ENCODE data around the gene PIP4K2B.

Gene PIP4K2B

DNA sequence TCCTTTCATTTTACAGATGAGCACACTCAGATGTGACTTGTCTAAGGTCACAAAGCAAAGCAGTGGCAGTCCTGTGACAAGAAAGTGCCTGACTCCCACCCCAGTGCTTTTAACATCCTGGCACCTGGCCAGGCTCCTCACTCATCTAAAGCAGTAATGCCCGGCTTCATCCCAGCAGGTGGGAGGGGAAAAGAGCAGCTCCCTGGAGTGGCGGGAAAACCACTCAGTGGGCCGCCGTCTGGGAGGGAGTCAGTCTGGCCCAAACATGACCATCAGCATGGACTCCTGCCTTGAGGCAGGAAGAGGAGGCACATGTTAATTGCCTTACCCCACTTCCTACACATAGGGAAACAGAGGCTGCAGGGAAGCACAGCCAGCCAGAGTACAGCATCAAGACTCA is 53.8 kb downstream of the PIP4K2B start:
- TF ChIP-seq, protein P1, sequence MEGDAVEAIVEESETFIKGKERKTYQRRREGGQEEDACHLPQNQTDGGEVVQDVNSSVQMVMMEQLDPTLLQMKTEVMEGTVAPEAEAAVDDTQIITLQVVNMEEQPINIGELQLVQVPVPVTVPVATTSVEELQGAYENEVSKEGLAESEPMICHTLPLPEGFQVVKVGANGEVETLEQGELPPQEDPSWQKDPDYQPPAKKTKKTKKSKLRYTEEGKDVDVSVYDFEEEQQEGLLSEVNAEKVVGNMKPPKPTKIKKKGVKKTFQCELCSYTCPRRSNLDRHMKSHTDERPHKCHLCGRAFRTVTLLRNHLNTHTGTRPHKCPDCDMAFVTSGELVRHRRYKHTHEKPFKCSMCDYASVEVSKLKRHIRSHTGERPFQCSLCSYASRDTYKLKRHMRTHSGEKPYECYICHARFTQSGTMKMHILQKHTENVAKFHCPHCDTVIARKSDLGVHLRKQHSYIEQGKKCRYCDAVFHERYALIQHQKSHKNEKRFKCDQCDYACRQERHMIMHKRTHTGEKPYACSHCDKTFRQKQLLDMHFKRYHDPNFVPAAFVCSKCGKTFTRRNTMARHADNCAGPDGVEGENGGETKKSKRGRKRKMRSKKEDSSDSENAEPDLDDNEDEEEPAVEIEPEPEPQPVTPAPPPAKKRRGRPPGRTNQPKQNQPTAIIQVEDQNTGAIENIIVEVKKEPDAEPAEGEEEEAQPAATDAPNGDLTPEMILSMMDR (IDR thresholded peaks at IDR 0.05; ENCODE audit: unreplicated experiment in 3 of 3): no peak
- Mint-ChIP-seq H3K9me3 (no peaks in the 10 kb centered on the region), H3K4me3 (peak overlapping the region; percentile 85 to 93 (median 93)), H3K4me1 (peaks cover 56% of the 10 kb centered on the region), H3K27ac (peak overlapping the region; percentile 81 to 93 (median 87)), H3K36me3 (ENCODE audit: low read depth) (peaks cover 13% of the 10 kb centered on the region), H3K27me3 (ENCODE audit: low read depth) (no peaks in the 10 kb centered on the region)

DNA sequence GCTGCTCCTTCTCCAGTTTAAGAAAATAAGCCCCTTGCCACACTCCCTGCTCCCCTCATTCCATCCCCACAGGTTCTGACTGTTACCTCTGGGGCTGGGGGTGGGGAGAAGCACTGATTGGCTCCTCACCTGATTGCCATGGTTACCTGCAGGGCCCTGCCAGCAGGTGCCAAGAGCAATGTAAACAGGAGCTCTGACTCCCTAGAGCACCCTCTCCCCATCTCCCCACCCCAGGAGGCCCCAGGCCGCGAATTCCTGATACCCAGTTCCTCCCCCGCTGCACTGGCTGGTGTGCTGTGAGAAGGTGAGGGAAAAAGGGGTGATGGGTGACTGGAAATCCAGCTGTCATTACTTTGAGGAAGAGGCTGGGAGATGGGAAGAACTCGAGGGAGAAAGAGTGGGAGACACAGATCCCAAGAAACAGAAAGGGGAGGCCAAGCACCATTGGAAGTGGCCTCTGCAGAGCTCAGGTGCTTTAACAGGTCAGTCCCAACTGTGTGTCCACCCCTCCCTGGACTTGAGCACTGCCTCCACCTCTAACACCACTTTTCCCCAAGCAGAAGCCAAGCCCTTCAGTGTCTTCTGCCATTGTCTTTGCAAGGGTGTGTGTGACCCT is 55.7 kb downstream of the PIP4K2B start:
- peak overlapping the region; percentile 72 to 83 (median 78) for H3K27ac Mint-ChIP-seq
- TF ChIP-seq, protein P1 (IDR thresholded peaks at IDR 0.05; ENCODE audit: unreplicated experiment in 3 of 3): no peak
- no peaks in the 10 kb centered on the region for H3K27me3 Mint-ChIP-seq (ENCODE audit: low read depth)
- no peaks in the 10 kb centered on the region for H3K9me3 Mint-ChIP-seq
- peak overlapping the region; percentile 34 to 72 (median 50) for H3K4me3 Mint-ChIP-seq
- H3K36me3 Mint-ChIP-seq (ENCODE audit: low read depth): peaks cover 16% of the 10 kb centered on the region
- H3K4me1 Mint-ChIP-seq: peaks cover 56% of the 10 kb centered on the region

DNA sequence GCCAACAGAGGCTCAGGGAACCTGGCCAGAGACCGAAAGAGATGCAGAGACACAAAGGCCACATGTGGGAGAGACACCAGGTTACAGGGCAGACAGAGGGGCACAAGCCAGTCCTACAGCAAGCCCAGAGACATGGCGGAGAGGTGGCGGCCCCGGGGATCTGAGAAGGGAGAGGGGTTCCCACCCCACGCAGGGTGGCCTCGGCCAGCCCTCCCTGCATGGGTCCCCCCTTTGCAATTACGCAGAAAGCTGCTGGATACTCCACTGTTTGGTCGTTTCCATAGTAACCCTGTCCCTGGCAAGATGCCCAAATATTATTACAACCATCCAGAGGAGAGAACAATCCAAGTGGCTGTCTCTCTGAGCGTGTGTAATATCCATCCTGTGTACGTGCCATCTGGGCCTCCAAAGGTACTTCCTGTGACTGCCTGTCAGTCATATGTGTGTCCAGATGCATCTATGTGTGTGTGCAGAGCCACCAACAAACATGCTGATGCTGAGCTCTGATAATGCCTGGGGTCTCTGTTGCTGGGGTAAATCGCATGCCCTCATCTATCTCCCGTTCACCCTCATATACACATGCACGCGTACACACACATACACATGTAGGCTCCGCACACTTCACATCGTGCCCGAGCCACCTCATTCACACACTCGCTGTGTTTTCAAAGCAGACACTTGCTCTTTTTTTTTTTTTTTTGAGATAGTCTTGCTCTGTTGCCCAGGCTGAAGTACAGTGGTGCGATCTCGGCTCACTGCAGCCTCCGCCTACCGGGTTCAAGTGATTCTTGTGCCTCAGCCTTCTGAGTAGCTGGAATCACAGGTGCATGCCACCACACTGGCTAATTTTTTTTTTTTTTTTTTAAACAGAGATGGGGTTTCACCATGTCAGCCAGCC is 56.7 kb downstream of the PIP4K2B start:
- H3K36me3 Mint-ChIP-seq (ENCODE audit: low read depth): peaks cover 25% of the 10 kb centered on the region
- H3K9me3 Mint-ChIP-seq: no peaks in the 10 kb centered on the region
- peak overlapping the region; percentile 78 to 91 (median 83) for H3K27ac Mint-ChIP-seq
- H3K4me3 Mint-ChIP-seq: peak overlapping the region; percentile 58 to 69 (median 59)
- peaks cover 56% of the 10 kb centered on the region for H3K4me1 Mint-ChIP-seq
- no peaks in the 10 kb centered on the region for H3K27me3 Mint-ChIP-seq (ENCODE audit: low read depth)
- TF ChIP-seq, protein P1 (IDR thresholded peaks at IDR 0.05; ENCODE audit: unreplicated experiment in 3 of 3): no peak

DNA sequence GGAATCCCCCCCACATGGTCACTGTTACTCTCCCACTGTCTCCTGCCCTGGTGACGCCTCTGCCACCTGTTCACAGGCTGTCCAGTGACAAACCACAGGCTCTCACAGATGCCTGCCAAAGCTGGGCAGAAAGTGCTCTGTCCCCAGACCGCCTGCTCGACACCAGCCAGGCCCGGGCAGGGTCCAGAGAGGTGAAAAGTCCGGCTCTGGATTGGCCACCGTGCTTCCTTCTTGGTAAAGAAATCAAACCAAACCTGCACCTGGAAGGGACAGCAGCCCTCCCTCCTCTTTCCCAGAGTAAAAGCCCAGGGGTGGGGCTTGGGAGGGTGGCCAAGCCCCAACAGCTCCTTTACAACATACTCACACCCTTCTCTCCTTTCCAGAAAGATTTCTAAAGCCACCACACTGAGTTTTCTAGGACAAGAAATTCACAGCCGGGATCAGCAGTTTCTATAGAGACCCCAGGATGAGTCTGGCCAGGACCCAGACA is 57.4 kb downstream of the PIP4K2B start:
- H3K27me3 Mint-ChIP-seq (ENCODE audit: low read depth): no peaks in the 10 kb centered on the region
- peak overlapping the region; percentile 46 to 69 (median 58) for H3K4me3 Mint-ChIP-seq
- no peaks in the 10 kb centered on the region for H3K9me3 Mint-ChIP-seq
- H3K36me3 Mint-ChIP-seq (ENCODE audit: low read depth): peaks cover 25% of the 10 kb centered on the region
- peak overlapping the region; percentile 78 to 91 (median 83) for H3K27ac Mint-ChIP-seq
- TF ChIP-seq, protein P1 (IDR thresholded peaks at IDR 0.05; ENCODE audit: unreplicated experiment in 3 of 3): no peak
- H3K4me1 Mint-ChIP-seq: peaks cover 56% of the 10 kb centered on the region

DNA sequence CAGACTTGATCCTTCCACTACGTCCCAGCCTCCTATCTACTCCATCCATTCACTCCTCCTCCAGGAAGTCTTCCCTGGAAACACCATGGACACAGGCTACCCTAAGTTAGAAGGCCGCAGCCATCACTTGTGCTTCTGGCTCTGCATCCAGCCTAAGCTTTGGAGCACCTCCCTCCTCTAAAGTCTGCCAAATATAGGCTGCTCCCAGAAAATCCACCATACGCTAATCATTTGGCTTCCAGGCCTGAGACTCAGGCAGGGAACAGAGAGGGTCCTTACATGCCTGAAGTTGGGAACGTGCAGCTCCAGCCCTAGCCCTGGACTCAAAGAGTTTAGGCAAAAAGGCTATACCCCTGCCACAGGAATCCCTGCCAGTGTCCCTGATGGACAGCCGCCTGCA is 57.9 kb downstream of the PIP4K2B start:
- H3K4me1 Mint-ChIP-seq: peaks cover 53% of the 10 kb centered on the region
- peaks cover 25% of the 10 kb centered on the region for H3K36me3 Mint-ChIP-seq (ENCODE audit: low read depth)
- H3K27ac Mint-ChIP-seq: peak overlapping the region; percentile 78 to 91 (median 83)
- H3K4me3 Mint-ChIP-seq: peak overlapping the region in 1 of 3 experiments; percentile 31
- H3K9me3 Mint-ChIP-seq: no peaks in the 10 kb centered on the region
- no peaks in the 10 kb centered on the region for H3K27me3 Mint-ChIP-seq (ENCODE audit: low read depth)
- TF ChIP-seq, protein P1 (IDR thresholded peaks at IDR 0.05; ENCODE audit: unreplicated experiment in 3 of 3): no peak
